Endometrium (tissue), 2 donors: ENCODE measurements around the gene MIP.
"Not testable (repeated sequence)": the region's sequence is repeated elsewhere in the genome, so short reads cannot be mapped to it uniquely, and the experiment has no call there.

Experiments used
- FAIRE-seq: peaks from 2 replicates; lab custom pipeline; 2012; peaks lifted over from hg19 to GRCh38; lab: Jason Lieb, UNC
- donor health status: control.
- donor health status: control.

Gene MIP

GRCh38 chr12:56454557-56454956 is at the start of gene MIP:
TSS of gene MIP (minus strand) at chr12:56454657. CDS start at chr12:56454613, 44 bp downstream.
- no peak for FAIRE-seq

GRCh38 chr12:56499879-56500278 is 45.4 kb upstream of the MIP start:
- FAIRE-seq = not testable (repeated sequence)

- not testable (repeated sequence) for FAIRE-seq
Observed at GRCh38 chr12:56499452-56499851, 45.0 kb upstream of the MIP start.

- not testable (repeated sequence) for FAIRE-seq
Observed at GRCh38 chr12:56498126-56498902, 43.9 kb upstream of the MIP start.

- not testable (repeated sequence) for FAIRE-seq
Observed at GRCh38 chr12:56496704-56497103, 42.2 kb upstream of the MIP start.

GRCh38 chr12:56494481-56494880 is 40.0 kb upstream of the MIP start:
- FAIRE-seq = not testable (repeated sequence)

GRCh38 chr12:56494106-56494415 is 39.6 kb upstream of the MIP start:
- not testable (repeated sequence) for FAIRE-seq

- FAIRE-seq = not testable (repeated sequence)
Observed at GRCh38 chr12:56493409-56494105, 39.1 kb upstream of the MIP start.

- no peak for FAIRE-seq
Observed at GRCh38 chr12:56490360-56490759, 35.9 kb upstream of the MIP start.

GRCh38 chr12:56488041-56488955 is 33.8 kb upstream of the MIP start, which contains the start of gene GLS2:
TSS of gene GLS2 (minus strand) at chr12:56488161. CDS start at chr12:56488118, 43 bp downstream.
- FAIRE-seq = no peak

- no peak for FAIRE-seq
Observed at GRCh38 chr12:56487448-56488040, 33.1 kb upstream of the MIP start.

- FAIRE-seq = no peak
Observed at GRCh38 chr12:56486694-56487093, 32.2 kb upstream of the MIP start.

- FAIRE-seq = no peak
Observed at GRCh38 chr12:56484566-56484965, 30.1 kb upstream of the MIP start.

- no peak for FAIRE-seq
Observed at GRCh38 chr12:56479625-56480024, 25.2 kb upstream of the MIP start.

GRCh38 chr12:56477521-56478225 is 23.2 kb upstream of the MIP start:
- FAIRE-seq = no peak

GRCh38 chr12:56476972-56477432 is 22.5 kb upstream of the MIP start:
- FAIRE-seq = no peak

GRCh38 chr12:56476143-56476542 is 21.7 kb upstream of the MIP start:
- no peak for FAIRE-seq

GRCh38 chr12:56474389-56474788 is 19.9 kb upstream of the MIP start:
- FAIRE-seq = no peak

- FAIRE-seq = no peak
Observed at GRCh38 chr12:56469007-56469930, 14.8 kb upstream of the MIP start.
